ENCODE data around the gene TMEM63A. TPM values are rescaled to one million over a fixed set of nuclear protein-coding genes. Genes with fewer than 3 reads are reported as not detected.

TMEM63A gene
- total and polyA plus RNA-seq, 2 of the 13 experiments (the other 11 are each of a cell fraction or from before 2014, with no cell fraction given) = 23.9 to 53.3 TPM

- no peak for TF ChIP-seq POLR2AphosphoS2 (IDR thresholded peaks at IDR 0.05; ENCODE audit: low read depth, low read length)
- TF ChIP-seq NFIB (CRISPR knock-in tag; IDR thresholded peaks at IDR 0.05; ENCODE audit: borderline replicate concordance) = no peak
- peak; percentile 79 for TF ChIP-seq TFDP2 (CRISPR knock-in tag; IDR thresholded peaks at IDR 0.05)
- no peak for TF ChIP-seq HMG20A (CRISPR knock-in tag; IDR thresholded peaks at IDR 0.05; ENCODE audit: borderline replicate concordance)
- TF ChIP-seq SIN3A (IDR thresholded peaks at IDR 0.05; ENCODE audit: borderline replicate concordance, low read depth, low read length) = 0 out of 2 replicates have a peak, but pooled peaks have one; percentile 63
- TF ChIP-seq ZNF441 (CRISPR knock-in tag; IDR thresholded peaks at IDR 0.05; ENCODE audit: borderline replicate concordance) = no peak
- TF ChIP-seq TAF15 (IDR thresholded peaks at IDR 0.05; ENCODE audit: low read depth, low read length, poor library complexity, severe bottlenecking) = no peak
- no peak for TF ChIP-seq PBX3 (CRISPR knock-in tag; IDR thresholded peaks at IDR 0.05; ENCODE audit: borderline replicate concordance)
- TF ChIP-seq ZFP41 (CRISPR knock-in tag; IDR thresholded peaks at IDR 0.05; ENCODE audit: borderline replicate concordance) = no peak
- no peak for TF ChIP-seq ZNF775 (CRISPR knock-in tag; IDR thresholded peaks at IDR 0.05; ENCODE audit: borderline replicate concordance)
- TF ChIP-seq ZFP62 (CRISPR knock-in tag; IDR thresholded peaks at IDR 0.05) = no peak
- TF ChIP-seq NR2F1 (CRISPR knock-in tag; IDR thresholded peaks at IDR 0.05) = no peak; a peak in 1 of 4 replicates
- TF ChIP-seq NFYC (CRISPR knock-in tag; IDR thresholded peaks at IDR 0.05) = peak; percentile 92
- TF ChIP-seq MAF1 (CRISPR knock-in tag; IDR thresholded peaks at IDR 0.05; ENCODE audit: borderline replicate concordance) = peak; percentile 81; the same call in 1 of the 2 replicates
- TF ChIP-seq PCBP2 (optimal IDR thresholded peaks at IDR 0.05; ENCODE audit: low read depth, low read length, poor library complexity, severe bottlenecking) = no peak
- no peak for TF ChIP-seq ZNF75D (CRISPR knock-in tag; IDR thresholded peaks at IDR 0.05; ENCODE audit: borderline replicate concordance)
- no peak for TF ChIP-seq ATRX (CRISPR knock-in tag; IDR thresholded peaks at IDR 0.05; ENCODE audit: borderline replicate concordance)
- no peak for TF ChIP-seq NCOR1 (IDR thresholded peaks at IDR 0.05; ENCODE audit: borderline replicate concordance, low read length)
- TF ChIP-seq U2AF2 (IDR thresholded peaks at IDR 0.05; ENCODE audit: low read depth, low read length) = no peak
- TF ChIP-seq ZZZ3 (CRISPR knock-in tag; IDR thresholded peaks at IDR 0.05; ENCODE audit: borderline replicate concordance) = no peak
- no peak for TF ChIP-seq PRDM4 (CRISPR knock-in tag; IDR thresholded peaks at IDR 0.05; ENCODE audit: borderline replicate concordance)
- TF ChIP-seq REPIN1 (CRISPR knock-in tag; IDR thresholded peaks at IDR 0.05; ENCODE audit: borderline replicate concordance, low read depth) = peak; percentile 48; the same call in 1 of the 2 replicates
Observed at GRCh38 chr1:225923692-225924555, 41.7 kb upstream of the TMEM63A start, which contains the start of gene PYCR2 (continued).

Measured in HepG2 (cell line).